Gastroesophageal sphincter (tissue), 4 donors: Measurements from ENCODE around the gene COX19. TPM values are rescaled to one million over a fixed set of nuclear protein-coding genes. Genes with fewer than 3 reads are reported as not detected.

ENCODE experiments used
- ATAC-seq: fragments of 150-250 bp; one replicate; pipeline ENCODE4 v1.9.1; 2016; ENCODE audit warnings: mild to moderate bottlenecking, moderate library complexity
- H3K27ac ChIP-seq, 4 donors: fragments of 200-600 bp; sonication (generic) in 3 of 4; 1 replicate in 3 of 4; 2 replicates in 1 of 4; pipeline ENCODE4 v1.5.1; 2016 to 2019
- H3K27me3 ChIP-seq: fragments of 200-600 bp; sonication (generic); one replicate; pipeline ENCODE4 v1.5.1; 2019
- H3K36me3 ChIP-seq, 2 donors: fragments of 200-600 bp; sonication (generic); one replicate each; pipeline ENCODE4 v1.5.1; 2019; ENCODE audit warnings: control low read depth in 1 of 2
- H3K4me1 ChIP-seq, 3 donors: fragments of 200-600 bp; sonication (generic); 1 replicate in 2 of 3; 2 replicates in 1 of 3; pipeline ENCODE4 v1.5.1; 2016 to 2019; ENCODE audit warnings: control low read depth in 2 of 3
- H3K4me3 ChIP-seq, 2 donors: fragments of 200-600 bp; sonication (generic); one replicate each; pipeline ENCODE4 v1.5.1; 2019; ENCODE audit warnings: mild to moderate bottlenecking in 1 of 2, moderate library complexity in 1 of 2
- H3K9me3 ChIP-seq, 3 donors: fragments of 200-600 bp; sonication (generic); one replicate each; pipeline ENCODE4 v1.5.1; 2017 to 2019; ENCODE audit warnings: control low read depth in 2 of 3
- EP300 ChIP-seq: sonication (generic); formaldehyde crosslinking; IDR thresholded peaks from one replicate; pipeline ENCODE4 v1.6.1; 2017; ENCODE audit warnings: antibody characterized with exemption, mild to moderate bottlenecking
- POLR2A ChIP-seq, 2 donors: fragments of 450-650 bp; IDR thresholded peaks; one replicate each; pipeline ENCODE4 v1.6.1; 2017; ENCODE audit warnings: antibody characterized with exemption in 2 of 2, mild to moderate bottlenecking in 2 of 2, moderate library complexity in 1 of 2
- POLR2AphosphoS5 ChIP-seq: sonication (generic); formaldehyde crosslinking; IDR thresholded peaks from one replicate; pipeline ENCODE4 v1.6.1; 2017; ENCODE audit warnings: antibody characterized with exemption
- WGBS, 2 donors: methylation state at CpG; one replicate each; pipeline ENCODE4 v1.1.5; 2018; ENCODE audit warnings: low coverage in 1 of 2; 5-methylcytosine and 5-hydroxymethylcytosine counted together
- total RNA-seq, 4 donors: library from RNA; depleted of rRNA; stranded (reverse); fragments of >200 nt; gene quantifications; one replicate each; pipeline ENCODE4 v1.1.0, GENCODE V29; 2016
- TF ChIP-seq, protein P1 (sequence below), 4 experiments: fragments of 200-600 bp in 2 of 4; fragments of 450-650 bp in 2 of 4; sonication (generic) in 1 of 4; IDR thresholded peaks; one replicate each; pipeline ENCODE4 v1.5.1; 2017 to 2019; ENCODE audit warnings: antibody characterized with exemption in 4 of 4, mild to moderate bottlenecking in 2 of 4, moderate library complexity in 2 of 4

COX19 gene
- total RNA-seq, 4 donors from 2014 or later = 6.0 to 16.7 (median 12.0) TPM

DNA sequence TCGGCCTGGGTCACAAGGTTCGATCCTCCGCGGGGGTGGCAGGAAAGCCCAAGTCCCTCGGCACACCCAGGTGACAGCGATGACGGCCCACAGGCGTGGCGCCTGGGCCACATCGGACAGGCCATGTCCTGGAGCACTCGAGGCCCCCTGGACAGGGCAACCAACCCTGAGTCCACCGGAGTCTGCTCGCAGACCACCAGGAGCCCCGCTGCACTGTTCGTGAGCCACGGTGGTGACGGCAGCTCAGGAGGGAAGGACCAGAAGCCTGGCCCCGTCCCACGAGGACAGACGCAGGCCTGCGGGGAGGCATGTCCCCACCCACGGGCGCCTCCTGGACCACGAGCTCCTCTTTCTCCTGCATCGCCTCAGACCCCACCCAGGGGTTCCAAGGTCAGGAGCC lies 46.6 kb upstream of the COX19 start:
- 93 to 100% methylated on average over 2 to 3 of the region's 25 CpGs for WGBS, 2 donors
- Histone ChIP-seq H3K27ac (no peak overlapping the region), H3K9me3 (no peaks in the 10 kb centered on the region), H3K4me1 (peaks cover 0 to 34% (median 3%) of the 10 kb centered on the region in 3 donors), H3K4me3 (no peak overlapping the region), H3K27me3 (no peaks in the 10 kb centered on the region), H3K36me3 (peaks cover 0 to 83% of the 10 kb centered on the region in 2 donors)
- ATAC-seq = no peak
- TF ChIP-seq, protein P1, sequence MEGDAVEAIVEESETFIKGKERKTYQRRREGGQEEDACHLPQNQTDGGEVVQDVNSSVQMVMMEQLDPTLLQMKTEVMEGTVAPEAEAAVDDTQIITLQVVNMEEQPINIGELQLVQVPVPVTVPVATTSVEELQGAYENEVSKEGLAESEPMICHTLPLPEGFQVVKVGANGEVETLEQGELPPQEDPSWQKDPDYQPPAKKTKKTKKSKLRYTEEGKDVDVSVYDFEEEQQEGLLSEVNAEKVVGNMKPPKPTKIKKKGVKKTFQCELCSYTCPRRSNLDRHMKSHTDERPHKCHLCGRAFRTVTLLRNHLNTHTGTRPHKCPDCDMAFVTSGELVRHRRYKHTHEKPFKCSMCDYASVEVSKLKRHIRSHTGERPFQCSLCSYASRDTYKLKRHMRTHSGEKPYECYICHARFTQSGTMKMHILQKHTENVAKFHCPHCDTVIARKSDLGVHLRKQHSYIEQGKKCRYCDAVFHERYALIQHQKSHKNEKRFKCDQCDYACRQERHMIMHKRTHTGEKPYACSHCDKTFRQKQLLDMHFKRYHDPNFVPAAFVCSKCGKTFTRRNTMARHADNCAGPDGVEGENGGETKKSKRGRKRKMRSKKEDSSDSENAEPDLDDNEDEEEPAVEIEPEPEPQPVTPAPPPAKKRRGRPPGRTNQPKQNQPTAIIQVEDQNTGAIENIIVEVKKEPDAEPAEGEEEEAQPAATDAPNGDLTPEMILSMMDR (IDR thresholded peaks at IDR 0.05) = no peak
- TF ChIP-seq EP300 = no peak
- no peak for TF ChIP-seq POLR2A (IDR thresholded peaks at IDR 0.05)
- TF ChIP-seq POLR2AphosphoS5 = no peak

DNA sequence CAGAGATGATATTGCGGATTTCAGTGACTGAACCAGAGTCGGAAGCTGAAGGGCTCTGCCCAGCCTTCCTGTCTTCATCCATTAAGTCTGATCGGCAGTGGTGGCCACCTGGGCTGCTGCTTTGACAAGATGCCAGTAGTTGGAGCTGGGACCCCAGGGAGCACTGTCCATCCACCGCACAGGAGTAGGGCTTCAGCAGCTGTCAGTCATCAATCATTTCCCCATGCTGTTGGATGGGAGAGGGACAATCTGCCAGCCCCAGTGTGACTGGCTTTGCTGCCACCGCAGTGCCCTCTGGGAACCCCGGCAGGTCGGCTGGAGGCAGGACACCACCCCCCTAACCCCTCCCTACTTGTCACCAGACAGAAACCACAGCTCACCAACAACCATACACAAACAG lies 46.0 kb upstream of the COX19 start:
- H3K27ac ChIP-seq = no peak overlapping the region
- H3K9me3 ChIP-seq = no peaks in the 10 kb centered on the region
- H3K4me1 ChIP-seq = peaks cover 0 to 28% (median 0%) of the 10 kb centered on the region in 3 donors
- H3K4me3 ChIP-seq = no peak overlapping the region
- no peak for ATAC-seq
- WGBS, 2 donors = no CpG with 5 or more reads among the region's 7 CpGs
- no peaks in the 10 kb centered on the region for H3K27me3 ChIP-seq
- TF ChIP-seq, protein P1 (IDR thresholded peaks at IDR 0.05) = no peak
- no peak for TF ChIP-seq POLR2AphosphoS5
- no peak for TF ChIP-seq EP300
- no peak for TF ChIP-seq POLR2A (IDR thresholded peaks at IDR 0.05)
- H3K36me3 ChIP-seq = peaks cover 0 to 80% of the 10 kb centered on the region in 2 donors

DNA sequence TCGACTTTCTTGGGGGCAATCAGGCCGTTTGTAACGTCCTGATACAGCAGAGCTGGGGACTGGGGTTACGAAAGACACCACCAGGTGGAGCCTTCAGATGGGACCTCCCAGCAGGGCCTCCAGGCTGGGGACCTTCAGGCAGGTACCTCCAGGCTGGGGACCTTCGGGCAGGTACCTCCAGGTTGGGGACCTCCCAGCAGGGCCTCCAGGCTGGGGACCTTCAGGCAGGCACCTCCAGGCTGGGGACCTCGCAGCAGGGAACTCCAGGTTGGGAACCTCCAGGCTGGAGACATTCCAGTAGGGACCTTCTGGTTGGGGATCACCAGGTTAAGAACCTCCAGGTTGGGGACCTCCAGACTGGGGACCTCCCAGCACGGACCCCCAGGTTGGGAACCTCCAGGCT lies 45.5 kb upstream of the COX19 start:
- H3K36me3 ChIP-seq = peaks cover 0 to 75% of the 10 kb centered on the region in 2 donors
- no CpG with 5 or more reads among the region's 7 CpGs for WGBS, 2 donors
- ATAC-seq = no peak
- H3K27me3 ChIP-seq = no peaks in the 10 kb centered on the region
- no peak overlapping the region for H3K4me3 ChIP-seq
- H3K27ac ChIP-seq = no peak overlapping the region
- peaks cover 0 to 23% (median 0%) of the 10 kb centered on the region in 3 donors for H3K4me1 ChIP-seq
- TF ChIP-seq, protein P1 (IDR thresholded peaks at IDR 0.05) = peak in 2 of 4 experiments; percentile 22 to 35
- TF ChIP-seq POLR2A (IDR thresholded peaks at IDR 0.05) = no peak
- no peaks in the 10 kb centered on the region for H3K9me3 ChIP-seq

DNA sequence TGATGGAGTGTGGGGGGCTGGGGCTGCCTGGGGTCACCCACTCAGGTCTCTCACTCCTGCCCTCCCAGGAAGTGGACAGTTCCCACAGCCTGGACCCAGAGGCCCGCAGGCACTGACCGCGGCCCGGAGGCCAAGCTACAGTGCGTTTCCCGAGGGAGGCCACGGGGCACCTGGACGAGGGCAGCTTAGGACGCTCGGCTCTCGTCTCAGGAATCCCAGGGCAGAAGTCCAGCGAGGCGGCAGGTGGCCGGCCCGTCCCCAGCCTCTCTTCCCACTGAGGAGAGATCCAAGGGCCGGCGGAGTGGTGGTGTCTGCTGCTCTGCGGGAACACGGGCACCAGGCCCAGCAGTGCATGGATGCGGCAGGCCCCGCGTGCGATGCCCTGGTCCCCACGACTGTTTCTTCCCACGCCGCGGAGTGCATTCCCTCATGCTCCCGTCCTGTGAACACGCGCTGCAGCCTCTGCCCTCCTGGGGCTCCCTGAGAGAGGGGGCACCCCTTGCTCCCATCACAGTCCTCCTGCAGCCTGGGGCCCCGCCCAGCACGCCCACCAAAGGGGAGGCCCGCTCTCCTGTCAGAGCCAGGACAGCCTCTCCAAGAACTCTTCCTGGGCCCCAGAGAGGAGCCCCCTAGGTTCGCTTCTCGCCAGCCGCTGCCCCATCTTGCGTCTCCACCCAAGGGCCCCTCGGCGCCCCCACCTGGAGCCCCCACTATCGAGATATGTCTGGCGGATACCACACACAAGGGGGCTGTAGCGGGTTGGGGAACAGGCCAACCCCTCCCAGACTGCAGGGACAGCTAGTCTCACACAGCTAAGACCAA lies 44.7 kb upstream of the COX19 start:
- WGBS, 2 donors = no CpG with 5 or more reads among the region's 42 CpGs
- Histone ChIP-seq H3K27ac (no peak overlapping the region), H3K36me3 (peaks cover 0 to 67% of the 10 kb centered on the region in 2 donors)

More for the DNA sequence above, 44.7 kb upstream of the COX19 start:
- TF ChIP-seq, protein P1 (IDR thresholded peaks at IDR 0.05) = no peak
- TF ChIP-seq EP300 = no peak
- TF ChIP-seq POLR2A (IDR thresholded peaks at IDR 0.05) = no peak
- no peak for TF ChIP-seq POLR2AphosphoS5
- H3K27me3 ChIP-seq = no peaks in the 10 kb centered on the region
- no peak for ATAC-seq
- H3K4me3 ChIP-seq = no peak overlapping the region
- peaks cover 0 to 23% (median 0%) of the 10 kb centered on the region in 3 donors for H3K4me1 ChIP-seq
- H3K9me3 ChIP-seq = no peaks in the 10 kb centered on the region
